Caco-2 (cell line): ENCODE measurements around the gene BCAR1. TPM values are rescaled to one million over a fixed set of nuclear protein-coding genes. Genes with fewer than 3 reads are reported as not detected.

Experiments used
- BruUV-seq: library from RNA; stranded (reverse); fragments of 400-500 nt; replicated peaks from 2 replicates; lab custom pipeline; 2021; lab: Mats Ljungman, UMichigan
- CTCF ChIA-PET: fragments of 300-600 bp; sonication (Branson Sonifier 250); formaldehyde crosslinking; loops from one replicate; lab custom pipeline; 2022; ENCODE audit warnings: antibody characterized with exemption; lab: Charles Lee
- POLR2A ChIA-PET: fragments of 300-600 bp; sonication (Branson Sonifier 250); formaldehyde crosslinking; loops from one replicate; lab custom pipeline; 2022; ENCODE audit warnings: antibody characterized with exemption; lab: Charles Lee
- DNase-seq, 2 experiments: peaks; one replicate each; pipeline versions ENCODE4 v3.0.0 to v3.0.0-alpha.2; 2020 to 2022
- H3K27me3 ChIP-seq: replicated peaks from 2 replicates; pipeline ENCODE4 v1.6.0; 2011; ENCODE audit warnings: low read length; ENCODE audit not compliant: control insufficient read depth, insufficient read depth
- H3K36me3 ChIP-seq: 2 replicates; pipeline ENCODE4 v1.5.1; 2011; ENCODE audit warnings: low read length; ENCODE audit not compliant: control insufficient read depth, insufficient read depth
- H3K4me1 ChIP-seq: fragments of 250-450 bp; sonication (Bioruptor Pico); 2 replicates; pipeline ENCODE4 v1.5.1; 2020; ENCODE audit warnings: mild to moderate bottlenecking
- H3K4me3 ChIP-seq: 2 replicates; pipeline ENCODE4 v1.5.1; 2011; ENCODE audit warnings: low read depth, mild to moderate bottlenecking, control low read depth, low read length
- H3K9me3 ChIP-seq: fragments of 250-450 bp; sonication (Bioruptor Pico); 2 replicates; pipeline ENCODE4 v1.5.1; 2020; ENCODE audit warnings: mild to moderate bottlenecking, moderate library complexity
- H3K27ac Mint-ChIP-seq: one replicate; pipeline ENCODE4 v1.8.0; 2022; ENCODE audit warnings: mixed read lengths; ENCODE audit not compliant: unreplicated experiment
- H3K27me3 Mint-ChIP-seq: one replicate; pipeline ENCODE4 v1.8.0; 2022; ENCODE audit warnings: mixed read lengths; ENCODE audit not compliant: insufficient read depth, unreplicated experiment
- H3K36me3 Mint-ChIP-seq: one replicate; pipeline ENCODE4 v1.8.0; 2022; ENCODE audit warnings: mild to moderate bottlenecking, mixed read lengths; ENCODE audit not compliant: insufficient read depth, unreplicated experiment
- H3K4me1 Mint-ChIP-seq: one replicate; pipeline ENCODE4 v1.8.0; 2022; ENCODE audit warnings: low read depth, mixed read lengths; ENCODE audit not compliant: unreplicated experiment
- H3K4me3 Mint-ChIP-seq: one replicate; pipeline ENCODE4 v1.8.0; 2022; ENCODE audit warnings: mild to moderate bottlenecking, moderate library complexity, mixed read lengths; ENCODE audit not compliant: unreplicated experiment
- H3K9me3 Mint-ChIP-seq: one replicate; pipeline ENCODE4 v1.8.0; 2022; ENCODE audit warnings: mixed read lengths; ENCODE audit not compliant: unreplicated experiment
- intact Hi-C: fragments of 100-400 bp; cut with micrococcal nuclease; formaldehyde crosslinking; loops from one replicate; pipeline ENCODE4 v1.10.0; 2022; ENCODE audit not compliant: unreplicated experiment
- total RNA-seq: library from RNA; stranded (reverse); gene quantifications from 2 replicates; pipeline ENCODE4 v1.2.3, GENCODE V29; 2022
- TF ChIP-seq, protein P1 (sequence below), 2 experiments: fragments of 200-600 bp in 1 of 2; IDR thresholded peaks; 1 replicate in 1 of 2; 2 replicates in 1 of 2; pipeline versions ENCODE4 v1.5.1 to v1.8.0; 2011 to 2022; ENCODE audit warnings: antibody characterized with exemption in 1 of 2, control low read depth in 1 of 2, inconsistent platforms in 1 of 2, low read depth in 1 of 2, low read length in 1 of 2, mild to moderate bottlenecking in 1 of 2, moderate library complexity in 1 of 2; ENCODE audit not compliant: insufficient read depth in 1 of 2, severe bottlenecking in 1 of 2, unreplicated experiment in 1 of 2

Gene BCAR1
- total RNA-seq, 1 experiment from 2014 or later, result 95.5 TPM

DNA sequence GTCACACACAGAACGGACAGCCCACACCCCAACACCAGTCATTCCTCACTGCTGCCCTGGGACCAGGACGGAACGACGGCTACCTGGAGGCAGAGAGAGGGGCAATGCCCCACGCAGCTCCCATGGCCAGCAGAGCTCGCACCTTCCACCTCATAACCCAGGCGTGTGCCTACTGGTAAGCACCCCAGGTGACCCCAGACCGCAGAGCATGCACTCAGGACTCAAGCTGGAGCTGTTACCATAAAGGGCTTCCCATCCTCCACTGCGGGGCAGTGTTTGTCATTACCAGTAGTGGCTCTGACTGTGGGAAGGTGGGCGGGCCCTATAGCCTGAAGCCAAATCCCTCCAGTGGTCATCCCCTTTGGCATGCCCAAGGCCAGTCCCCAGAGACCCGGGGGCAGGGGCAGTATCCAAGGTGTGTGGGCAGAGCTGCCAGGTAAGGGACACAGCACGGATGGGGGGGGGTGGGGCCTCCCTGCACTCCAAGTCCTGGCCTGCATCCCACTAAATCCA is 4.7 kb upstream of the BCAR1 start:
- Mint-ChIP-seq H3K9me3 (no peaks in the 10 kb centered on the region), H3K4me1 (peaks cover 40% of the 10 kb centered on the region), H3K36me3 (peaks cover 18% of the 10 kb centered on the region), H3K4me3 (no peak overlapping the region), H3K27me3 (no peaks in the 10 kb centered on the region), H3K27ac (no peak overlapping the region)
- no TSS peak for BruUV-seq
- no peaks in the 10 kb centered on the region for H3K9me3 ChIP-seq
- POLR2A ChIA-PET, result no interaction called here
- intact Hi-C loops, result no loop called here
- CTCF ChIA-PET, result interaction anchor here (2.1 kb wide), 1 partner anchor 22 kb away, joined by 8 read pairs; no protein-coding TSS in a partner anchor
- H3K4me1 ChIP-seq, result peaks cover 32% of the 10 kb centered on the region
- H3K36me3 ChIP-seq, result no peaks in the 10 kb centered on the region
- TF ChIP-seq, protein P1, sequence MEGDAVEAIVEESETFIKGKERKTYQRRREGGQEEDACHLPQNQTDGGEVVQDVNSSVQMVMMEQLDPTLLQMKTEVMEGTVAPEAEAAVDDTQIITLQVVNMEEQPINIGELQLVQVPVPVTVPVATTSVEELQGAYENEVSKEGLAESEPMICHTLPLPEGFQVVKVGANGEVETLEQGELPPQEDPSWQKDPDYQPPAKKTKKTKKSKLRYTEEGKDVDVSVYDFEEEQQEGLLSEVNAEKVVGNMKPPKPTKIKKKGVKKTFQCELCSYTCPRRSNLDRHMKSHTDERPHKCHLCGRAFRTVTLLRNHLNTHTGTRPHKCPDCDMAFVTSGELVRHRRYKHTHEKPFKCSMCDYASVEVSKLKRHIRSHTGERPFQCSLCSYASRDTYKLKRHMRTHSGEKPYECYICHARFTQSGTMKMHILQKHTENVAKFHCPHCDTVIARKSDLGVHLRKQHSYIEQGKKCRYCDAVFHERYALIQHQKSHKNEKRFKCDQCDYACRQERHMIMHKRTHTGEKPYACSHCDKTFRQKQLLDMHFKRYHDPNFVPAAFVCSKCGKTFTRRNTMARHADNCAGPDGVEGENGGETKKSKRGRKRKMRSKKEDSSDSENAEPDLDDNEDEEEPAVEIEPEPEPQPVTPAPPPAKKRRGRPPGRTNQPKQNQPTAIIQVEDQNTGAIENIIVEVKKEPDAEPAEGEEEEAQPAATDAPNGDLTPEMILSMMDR (IDR thresholded peaks at IDR 0.05; ENCODE audit: insufficient read depth in 1 of 2, low read depth in 1 of 2, low read length in 1 of 2, severe bottlenecking in 1 of 2, unreplicated experiment in 1 of 2), result no peak
- no peak overlapping the region for H3K4me3 ChIP-seq
- H3K27me3 ChIP-seq, result no peaks in the 10 kb centered on the region
- peak in 1 of 2 experiments; percentile 38 for DNase-seq

DNA sequence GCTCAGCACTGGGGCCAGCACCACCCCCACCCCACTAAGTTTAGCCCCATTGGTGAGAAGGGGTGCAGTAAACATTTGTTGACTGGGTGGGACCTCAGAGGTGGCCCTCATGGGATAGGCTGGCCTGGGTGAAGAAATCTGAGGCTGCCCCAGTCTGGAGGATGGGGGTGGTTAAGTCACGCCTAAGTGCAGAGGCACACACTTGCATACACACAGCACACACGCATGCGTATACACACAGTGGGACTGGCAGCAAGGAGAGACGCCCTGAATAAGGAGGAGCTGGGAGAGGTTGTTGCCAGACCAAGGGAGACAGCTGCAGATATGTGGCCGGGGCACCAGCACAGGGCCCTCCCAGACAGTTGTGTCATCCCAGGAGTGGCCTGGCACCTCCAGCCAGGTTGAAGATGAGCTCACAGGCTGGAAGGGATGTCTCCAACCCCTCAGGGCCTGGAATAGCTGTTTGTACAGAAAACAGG is 3.0 kb upstream of the BCAR1 start:
- H3K9me3 ChIP-seq, result no peaks in the 10 kb centered on the region
- peaks cover 33% of the 10 kb centered on the region for H3K36me3 Mint-ChIP-seq
- TF ChIP-seq, protein P1 (IDR thresholded peaks at IDR 0.05; ENCODE audit: insufficient read depth in 1 of 2, low read depth in 1 of 2, low read length in 1 of 2, severe bottlenecking in 1 of 2, unreplicated experiment in 1 of 2), result no peak
- no peaks in the 10 kb centered on the region for H3K27me3 ChIP-seq
- no peak overlapping the region for H3K4me3 ChIP-seq
- H3K36me3 ChIP-seq, result no peaks in the 10 kb centered on the region
- peak overlapping the region; percentile 51 for H3K27ac Mint-ChIP-seq
- intact Hi-C loops, result loop anchor here (5.0 kb wide), 1 partner anchor 133 kb away; no protein-coding TSS in a partner anchor
- ChIA-PET POLR2A (no interaction called here), CTCF (interaction anchor here (1.0 to 2.1 kb wide), 2 partner anchors 21 to 55 kb away, joined by 4 to 8 read pairs; no protein-coding TSS in a partner anchor)
- H3K27me3 Mint-ChIP-seq, result no peaks in the 10 kb centered on the region
- no peaks in the 10 kb centered on the region for H3K9me3 Mint-ChIP-seq
- H3K4me1 Mint-ChIP-seq, result peaks cover 34% of the 10 kb centered on the region
- no TSS peak for BruUV-seq
- DNase-seq, result no peak
- H3K4me3 Mint-ChIP-seq, result no peak overlapping the region
- H3K4me1 ChIP-seq, result peaks cover 41% of the 10 kb centered on the region

DNA sequence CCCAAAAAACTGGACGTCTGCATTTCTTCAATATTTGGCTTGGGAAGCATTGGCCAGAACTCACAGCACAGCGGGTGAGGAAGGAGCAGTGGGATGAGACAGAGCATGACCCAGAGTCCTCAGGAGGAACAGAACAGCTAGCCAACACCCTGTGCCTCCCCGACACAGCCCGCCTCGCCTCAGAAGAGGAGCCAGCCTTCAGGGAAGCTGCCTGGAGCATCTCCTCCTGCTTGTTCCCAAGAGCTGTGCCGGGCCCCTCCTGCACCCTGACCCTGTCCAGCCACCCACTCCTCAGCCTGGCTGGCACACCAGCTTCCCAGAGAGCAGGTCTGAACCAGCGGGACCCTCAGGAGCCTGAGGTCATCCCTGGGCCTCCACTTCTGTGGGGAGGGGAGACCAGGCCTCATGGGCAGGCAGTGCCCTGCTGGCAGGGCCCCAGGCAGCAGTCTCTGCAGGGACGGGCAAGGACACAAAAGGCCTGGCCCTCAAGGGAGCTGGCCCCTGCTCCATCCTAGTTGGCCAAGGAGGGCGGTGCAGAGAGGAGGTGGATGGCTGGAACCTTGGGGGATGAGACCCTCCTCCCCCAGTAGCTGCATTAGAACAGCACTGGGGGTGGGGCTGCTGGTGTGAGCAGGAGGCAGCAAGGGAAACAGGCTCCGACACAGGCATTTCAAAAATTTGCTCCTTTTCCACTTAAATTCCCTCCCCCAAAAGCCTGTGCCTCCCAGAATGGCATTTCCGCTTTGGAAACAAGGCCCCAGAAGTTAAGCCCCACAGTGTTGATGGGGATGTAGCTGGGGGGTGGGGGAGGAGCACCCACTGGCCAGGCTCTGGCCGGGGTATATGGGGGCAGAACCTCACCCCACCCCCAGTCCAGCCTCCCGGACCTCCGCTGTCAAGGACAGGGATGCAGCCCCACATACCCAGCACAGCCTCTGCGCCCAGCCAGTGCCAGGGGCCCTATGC is 1.8 kb upstream of the BCAR1 start:
- intact Hi-C loops, result loop anchor here (5.0 kb wide), 1 partner anchor 134 kb away; no protein-coding TSS in a partner anchor
- no peaks in the 10 kb centered on the region for H3K27me3 ChIP-seq
- H3K4me3 Mint-ChIP-seq, result peak overlapping the region; percentile 96
- no peak for DNase-seq
- peaks cover 35% of the 10 kb centered on the region for H3K36me3 Mint-ChIP-seq
- peak overlapping the region; percentile 85 for H3K27ac Mint-ChIP-seq
- no peak overlapping the region for H3K4me3 ChIP-seq
- no peaks in the 10 kb centered on the region for H3K9me3 Mint-ChIP-seq
- no TSS peak for BruUV-seq
- peaks cover 52% of the 10 kb centered on the region for H3K4me1 ChIP-seq
- peaks cover 36% of the 10 kb centered on the region for H3K4me1 Mint-ChIP-seq
- H3K27me3 Mint-ChIP-seq, result no peaks in the 10 kb centered on the region
- no peaks in the 10 kb centered on the region for H3K9me3 ChIP-seq
- H3K36me3 ChIP-seq, result 0 out of 2 replicates have a peak, but pooled peaks cover under 1% of the 10 kb centered on the region
- TF ChIP-seq, protein P1 (IDR thresholded peaks at IDR 0.05; ENCODE audit: insufficient read depth in 1 of 2, low read depth in 1 of 2, low read length in 1 of 2, severe bottlenecking in 1 of 2, unreplicated experiment in 1 of 2), result no peak
- POLR2A ChIA-PET, result no interaction called here
- CTCF ChIA-PET, result interaction anchor here (0.7 kb wide), 1 partner anchor 20 kb away, joined by 3 read pairs; no protein-coding TSS in a partner anchor
